SIG-M5 treated with dmso at 0.1 percent for 504 hours (cell line): Measurements from ENCODE around the gene PPARA.

Source experiments
- DNase-seq: peaks from one replicate; lab custom pipeline; 2025; ENCODE audit not compliant: unreplicated experiment; lab: John Stamatoyannopoulos, UW

PPARA gene

DNA sequence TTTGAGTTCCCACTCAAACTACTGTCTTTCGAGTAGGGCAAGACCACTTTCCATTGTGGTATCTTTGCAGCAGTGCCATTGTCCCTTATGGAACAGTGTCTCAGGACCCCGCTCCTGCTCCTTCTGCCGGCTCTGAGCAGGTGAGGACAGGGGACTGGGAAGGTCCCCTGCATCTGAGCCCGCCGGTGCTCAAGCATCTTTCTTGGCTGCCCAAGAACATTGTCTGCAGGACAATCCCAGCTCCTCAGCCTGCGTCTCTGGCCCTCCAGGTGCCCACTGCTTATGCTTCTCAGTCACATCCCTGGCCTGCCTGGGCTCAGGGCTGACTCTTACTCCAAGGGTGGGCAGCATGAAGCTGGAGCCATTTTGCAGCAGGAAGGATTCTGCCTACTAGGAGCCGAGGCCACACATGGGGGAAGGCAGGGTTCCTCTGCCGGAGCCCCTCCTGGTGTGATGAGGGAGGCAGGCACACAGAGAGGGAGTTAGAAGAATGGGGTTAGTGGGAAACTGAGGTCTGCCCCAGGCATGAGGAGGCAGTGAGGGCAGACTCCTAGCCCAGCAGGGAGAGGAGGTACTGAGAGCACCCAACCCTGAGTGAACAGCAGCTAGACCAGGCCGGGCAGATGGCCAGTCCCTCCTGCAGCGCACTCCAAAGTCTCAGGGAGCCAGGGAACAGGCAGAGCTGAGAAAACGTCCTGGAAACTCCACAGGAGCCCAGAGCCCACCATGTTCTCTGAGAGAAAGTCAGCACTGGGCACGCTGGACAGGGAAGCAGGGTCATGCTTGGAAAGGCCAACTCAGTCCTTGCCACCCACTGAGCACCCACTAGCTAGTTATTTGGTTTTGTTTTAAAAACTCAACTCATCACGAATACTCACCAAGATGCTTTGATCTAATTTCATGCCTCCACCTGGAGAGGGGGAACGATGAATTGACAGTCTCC, 7.5 kb upstream of the PPARA start:
- DNase-seq: no peak

DNA sequence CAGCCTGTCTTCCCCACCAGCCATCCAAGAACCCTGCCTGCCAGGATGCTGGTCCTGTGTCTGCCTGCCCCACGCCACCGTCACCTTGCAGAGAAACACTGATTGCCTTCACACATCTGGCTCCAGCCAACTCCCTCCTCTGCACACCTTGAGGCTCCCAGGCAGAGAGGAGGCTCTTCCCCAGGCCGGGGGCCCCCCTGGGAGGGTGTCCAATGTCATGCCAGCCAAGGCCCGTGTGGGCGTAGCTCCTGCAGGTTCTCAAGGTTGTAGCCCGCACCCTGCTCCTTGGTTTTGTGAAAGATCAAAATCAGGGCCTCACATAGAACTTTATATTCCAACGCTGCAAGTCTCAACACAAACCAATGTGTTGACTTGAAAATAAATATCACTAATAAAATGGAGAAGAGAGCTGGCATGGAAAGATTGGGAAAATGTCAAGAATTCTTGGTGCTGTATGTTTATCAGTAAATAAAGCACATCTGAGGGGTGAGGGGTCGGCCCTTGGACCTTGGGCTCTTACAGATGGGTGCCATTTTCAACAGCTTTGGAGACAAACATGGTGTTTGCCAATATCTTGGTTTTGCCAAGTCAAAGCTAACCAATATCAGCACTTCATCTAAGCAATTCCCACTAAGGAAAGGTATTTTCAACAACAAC, 6.7 kb upstream of the PPARA start:
- no peak for DNase-seq

DNA sequence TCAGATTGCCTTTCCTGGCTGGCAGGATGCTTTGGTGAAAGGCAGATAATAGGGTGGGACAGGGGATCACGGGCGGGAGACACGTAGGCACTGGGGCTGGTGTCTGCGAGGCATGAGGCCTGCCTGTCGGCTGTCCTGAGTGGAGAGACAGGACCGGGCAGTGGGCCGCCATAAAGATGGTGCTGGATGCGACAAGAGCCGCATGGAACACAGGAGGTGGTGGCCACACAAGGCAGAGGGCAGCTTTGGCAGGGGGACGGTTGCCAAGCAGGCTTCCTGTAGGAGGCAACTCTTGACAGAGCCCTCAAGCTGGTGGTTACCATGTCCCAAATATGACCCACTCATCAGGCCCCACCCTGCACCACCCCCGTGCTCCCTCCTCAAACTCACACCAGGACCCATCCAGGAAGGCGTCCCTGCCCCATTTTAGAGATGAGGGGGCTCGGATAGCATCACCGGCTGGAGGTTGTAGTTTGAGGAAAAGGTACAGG, 4.9 kb upstream of the PPARA start:
- DNase-seq: no peak

DNA sequence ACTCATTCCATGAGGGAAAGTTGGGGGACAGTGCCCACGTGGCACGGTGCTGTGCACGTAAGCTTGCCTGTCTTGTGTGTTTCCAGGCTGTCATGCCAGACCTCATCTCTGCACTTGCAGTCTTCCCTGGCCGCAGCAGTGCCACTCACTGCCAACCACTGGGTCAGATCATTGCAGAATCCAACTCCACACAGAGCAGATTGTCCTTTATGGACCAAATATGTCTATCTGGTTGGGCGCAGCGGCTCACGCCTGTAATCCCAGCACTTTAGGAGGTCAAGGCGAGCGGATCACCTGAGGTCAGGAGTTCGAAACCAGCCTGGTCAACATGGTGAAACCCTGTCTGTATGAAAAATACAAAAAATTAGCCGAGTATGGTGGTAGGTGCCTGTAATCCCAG, 4.4 kb upstream of the PPARA start:
- no peak for DNase-seq

DNA sequence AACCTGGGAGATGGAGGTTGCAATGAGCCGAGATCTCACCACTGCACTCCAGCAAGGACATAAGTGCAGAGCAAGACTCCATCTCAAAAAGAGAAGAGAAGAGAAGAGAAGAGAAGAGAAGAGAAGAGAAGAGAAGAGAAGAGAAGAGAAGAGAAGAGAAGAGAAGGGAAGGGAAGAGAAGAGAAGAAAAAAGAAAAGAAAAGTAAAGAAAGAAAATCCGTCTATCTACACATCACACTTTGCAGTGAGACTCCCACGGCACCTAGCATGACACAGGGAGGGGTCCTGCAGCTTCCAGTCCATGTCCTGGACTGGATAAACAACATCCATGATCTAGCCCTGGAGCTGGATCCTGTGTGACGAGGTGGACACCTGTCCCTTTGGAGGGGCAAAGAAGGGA, 4.0 kb upstream of the PPARA start:
- DNase-seq: no peak

DNA sequence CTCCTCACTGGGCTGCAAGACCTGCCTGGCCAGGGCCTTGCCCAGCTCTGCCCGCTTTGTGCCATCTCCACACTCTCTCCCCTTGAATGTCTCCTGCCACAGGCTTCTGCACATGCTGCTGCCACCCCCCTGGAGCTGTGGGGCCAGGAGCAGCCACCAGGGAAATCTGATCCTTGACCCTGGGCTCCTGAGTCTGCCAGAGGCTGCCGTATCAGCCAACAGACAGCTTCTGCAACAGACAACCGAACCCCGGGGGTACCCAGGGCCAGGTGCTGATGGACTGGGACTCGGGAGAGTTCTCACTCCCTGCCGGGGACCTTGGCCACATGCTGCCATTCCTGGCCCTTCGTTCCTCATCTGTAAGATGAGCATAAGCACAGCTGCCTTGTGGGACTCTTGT, 3.3 kb upstream of the PPARA start:
- DNase-seq: no peak

DNA sequence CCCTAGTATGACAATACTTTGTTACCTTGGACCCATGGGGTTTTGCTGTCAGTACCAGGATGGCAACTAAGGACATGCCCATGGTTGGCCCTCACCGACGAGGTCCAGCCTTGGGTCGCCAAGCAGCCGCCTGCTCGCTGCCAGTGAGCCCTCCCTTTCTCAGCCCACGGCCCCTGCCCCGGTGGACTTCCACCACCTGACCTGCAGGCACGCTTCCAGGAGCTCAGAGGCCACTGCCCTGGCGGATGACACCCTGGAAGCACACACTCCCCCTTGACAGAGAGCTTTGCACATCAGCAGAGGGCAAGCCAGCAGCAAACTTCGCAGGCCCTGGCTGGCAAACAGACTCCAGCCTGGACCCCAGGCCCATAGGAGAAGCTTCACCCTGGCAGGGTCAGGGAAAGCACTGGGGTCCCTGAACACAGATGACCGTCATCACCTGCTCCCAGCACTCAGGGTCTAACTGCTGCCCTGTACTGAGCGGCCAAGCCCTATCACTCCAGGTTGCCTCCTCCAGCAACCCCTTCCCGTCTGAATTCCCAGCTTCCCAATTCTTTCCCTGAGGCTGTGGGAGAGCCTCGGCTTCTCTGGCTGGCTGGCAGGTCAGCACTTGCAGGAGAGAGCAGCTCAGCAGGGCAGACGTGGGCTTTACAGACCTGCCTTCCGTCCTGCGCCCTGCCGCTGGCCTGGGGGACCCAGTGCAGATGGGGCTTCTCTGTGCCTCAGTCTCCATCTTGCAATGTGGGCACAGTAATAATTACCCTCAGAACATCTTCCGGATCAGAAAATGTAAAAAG, 2.7 kb upstream of the PPARA start:
- DNase-seq: no peak

DNA sequence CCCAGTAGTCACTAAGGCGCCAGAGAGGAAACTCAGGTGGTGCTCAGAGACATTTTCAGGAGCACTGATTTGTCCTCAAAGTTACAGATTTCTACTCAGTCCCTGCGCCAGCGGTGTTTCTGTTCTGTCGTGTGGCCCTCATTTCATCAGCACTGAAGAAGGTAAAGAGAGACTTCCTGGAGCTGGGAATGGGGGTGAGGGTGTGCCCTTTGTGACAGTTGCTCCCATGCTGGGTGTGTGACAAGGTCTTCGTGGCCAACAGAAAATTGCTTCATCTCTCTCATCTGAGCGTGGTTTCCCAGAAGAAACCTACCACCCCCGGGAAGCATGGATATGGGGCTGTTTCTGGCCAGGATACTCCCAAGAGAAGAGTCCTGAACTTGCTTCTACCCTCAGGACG, 2.0 kb upstream of the PPARA start:
- DNase-seq: no peak

DNA sequence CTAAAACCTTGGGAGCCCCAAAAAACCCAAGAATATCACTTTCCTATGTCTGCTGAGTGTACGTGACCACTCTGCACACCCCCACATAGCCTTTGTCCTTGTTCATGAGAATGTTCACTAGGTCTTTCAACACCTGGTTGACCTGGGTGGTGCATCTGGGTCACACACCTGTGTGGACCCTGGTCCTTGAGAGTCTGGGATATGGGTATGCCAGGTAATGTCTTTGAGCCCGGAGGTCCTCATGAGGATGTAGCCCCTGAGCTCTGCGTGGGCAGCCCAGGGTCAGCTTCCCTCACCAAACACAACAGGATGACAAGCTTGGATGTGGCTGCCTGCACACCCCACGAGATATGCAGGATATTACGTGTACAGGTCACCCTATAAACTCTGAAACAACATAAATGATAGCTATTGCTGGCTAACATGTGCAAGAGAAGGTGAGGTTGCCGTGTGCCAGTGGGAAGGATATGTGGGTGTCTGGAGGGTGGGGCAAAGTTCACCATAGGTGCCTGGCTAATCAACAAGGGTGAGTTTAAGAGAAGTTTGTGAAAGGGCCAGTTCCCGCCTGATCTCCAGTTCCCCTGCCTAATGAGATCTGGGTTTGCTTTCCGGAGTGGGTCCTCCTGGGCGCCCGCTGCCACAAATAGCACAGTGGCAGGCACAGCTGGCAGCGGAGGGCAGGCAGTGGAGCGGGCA, 1.4 kb upstream of the PPARA start:
- DNase-seq: no peak

DNA sequence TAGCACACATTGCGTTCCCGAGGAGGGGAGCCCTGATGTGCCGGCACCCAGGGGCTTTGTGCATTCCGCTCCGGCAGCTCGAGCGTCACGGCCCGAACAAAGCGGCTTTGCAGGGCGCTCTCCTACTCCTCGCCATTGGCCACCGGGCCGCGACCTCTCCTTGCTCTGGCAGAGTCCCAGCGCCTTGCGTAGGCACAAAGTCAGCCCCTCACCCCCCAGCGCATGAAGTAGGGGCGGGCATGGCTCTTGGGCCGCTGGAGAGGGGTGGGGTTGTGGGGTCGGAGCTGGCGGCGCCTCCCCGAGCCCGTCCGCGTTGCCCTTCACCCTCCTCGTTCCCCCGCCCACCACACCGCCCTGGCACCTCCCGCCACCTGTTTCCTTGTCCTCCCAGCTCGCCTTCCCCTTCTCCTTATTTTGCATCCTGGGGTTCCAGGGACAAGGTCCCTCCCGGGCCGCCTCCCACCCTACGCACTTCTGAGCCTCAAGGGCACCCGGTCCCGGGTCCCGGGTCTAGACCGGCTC, 753 bp upstream of the PPARA start:
- DNase-seq: no peak

DNA sequence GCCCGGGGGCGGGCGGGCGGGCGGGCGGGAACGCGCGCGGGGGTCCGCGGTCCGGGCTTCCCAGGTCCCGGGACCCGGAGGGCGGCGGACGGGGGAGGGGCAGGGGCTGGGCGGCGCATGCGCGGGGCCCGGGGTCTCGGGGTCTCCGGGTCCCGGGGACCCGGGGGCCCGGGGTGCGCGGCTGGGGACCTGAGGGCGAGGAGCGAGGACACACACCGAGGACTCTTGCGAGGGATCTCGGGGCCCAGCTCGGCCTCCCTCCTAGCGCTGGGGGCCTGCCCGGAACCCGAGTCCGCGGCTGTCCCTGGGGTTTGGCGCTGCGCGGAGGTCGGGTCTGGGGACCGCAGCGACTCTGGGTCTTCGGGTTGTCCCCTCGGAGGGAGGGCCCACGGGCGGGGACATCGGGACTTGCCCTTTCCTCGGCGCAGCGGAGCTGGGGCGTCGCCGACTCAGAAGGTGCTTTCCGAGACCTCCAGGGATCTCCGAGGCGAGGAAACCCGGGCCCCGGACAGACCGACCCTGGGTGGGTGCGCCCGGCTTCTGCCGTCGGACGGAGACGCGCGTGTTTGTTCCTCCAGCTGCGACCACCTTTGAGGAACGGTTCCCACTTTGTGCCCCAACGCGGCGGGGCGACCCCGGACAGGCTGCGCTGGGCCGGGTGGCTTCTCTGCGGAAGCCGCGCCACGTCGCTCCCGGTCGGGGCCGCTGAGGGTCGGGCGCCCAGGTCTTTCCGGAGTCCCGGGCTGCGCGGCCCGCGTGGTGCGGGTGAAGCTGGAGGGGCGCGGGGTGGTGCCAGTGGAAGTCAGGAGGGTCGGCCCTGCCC, 540 bp downstream of the PPARA start:
- peak; percentile 27 for DNase-seq

DNA sequence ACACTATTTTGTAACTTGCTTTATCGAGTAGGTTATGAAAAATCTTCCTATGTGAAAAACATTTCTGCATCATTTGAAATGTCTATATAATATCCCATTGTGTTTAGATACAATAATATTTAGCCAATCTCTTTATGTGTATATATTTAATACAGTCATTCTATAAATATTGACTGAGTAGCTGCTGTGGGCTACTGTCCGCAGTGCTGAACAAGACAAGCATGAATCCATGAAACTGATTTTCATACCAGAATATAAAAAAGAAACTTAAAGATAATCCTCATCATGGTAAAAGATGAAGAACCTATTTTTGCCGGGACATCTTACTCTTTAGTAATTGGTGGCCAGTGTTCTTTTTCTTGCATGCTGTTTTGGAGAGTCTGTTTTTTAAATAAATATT, 3.6 kb downstream of the PPARA start:
- no peak for DNase-seq

DNA sequence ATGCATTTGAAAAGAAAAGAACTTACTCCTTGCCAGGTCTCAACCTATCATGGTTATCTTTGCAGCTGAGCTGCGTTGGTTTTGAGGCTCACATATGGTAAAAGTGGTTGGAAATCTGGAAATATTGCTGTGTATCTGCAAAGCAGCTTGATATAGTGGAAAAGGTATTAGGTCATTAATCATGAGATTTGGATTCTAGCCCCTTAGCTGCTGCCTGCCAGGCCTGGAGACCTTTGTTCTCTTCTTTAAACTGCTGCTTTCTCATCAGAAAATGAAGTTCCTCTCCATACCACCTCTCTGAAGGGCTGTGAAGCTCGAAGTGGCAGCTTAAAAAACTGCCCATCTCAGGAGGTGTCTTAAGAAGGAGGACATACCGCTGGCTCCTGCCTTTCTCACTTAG, 5.7 kb downstream of the PPARA start:
- no peak for DNase-seq

DNA sequence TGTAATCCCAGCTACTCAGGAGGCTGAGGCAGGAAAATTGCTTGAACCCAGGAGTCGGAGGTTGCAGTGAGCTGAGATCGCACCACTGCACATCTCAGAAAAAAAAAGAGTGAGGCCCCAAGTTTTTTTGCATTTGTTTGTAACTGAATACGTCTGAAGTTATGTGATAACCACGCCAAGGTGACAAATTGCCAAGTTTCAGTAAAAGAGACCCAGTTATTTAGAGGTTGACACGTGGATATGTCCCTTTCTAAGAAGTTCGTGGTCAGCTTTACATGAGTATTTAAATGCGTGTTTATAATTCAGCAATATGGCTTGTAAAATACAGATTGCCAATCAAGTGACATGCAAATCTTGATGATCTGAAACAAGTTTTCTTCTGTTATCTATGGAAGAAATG, 8.0 kb downstream of the PPARA start:
- no peak for DNase-seq

DNA sequence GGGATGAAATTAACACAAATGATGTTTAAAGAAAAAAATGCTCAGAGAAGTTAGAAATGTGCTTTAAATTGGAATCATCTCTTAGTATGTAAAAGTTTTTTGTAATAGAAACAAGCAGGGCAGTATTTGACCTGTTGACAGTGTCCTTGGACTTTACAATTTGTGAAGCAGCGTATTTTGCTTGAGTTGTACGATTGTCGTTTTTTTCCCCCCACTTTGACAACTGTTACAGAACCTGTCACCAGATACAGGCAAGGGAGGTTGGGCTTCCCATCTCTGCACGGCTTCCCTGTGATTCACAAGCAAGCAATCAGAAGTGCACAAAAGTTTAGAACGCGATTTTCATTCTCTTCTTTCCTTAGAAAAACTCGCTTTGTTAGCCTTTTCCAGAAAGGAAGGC, 8.9 kb downstream of the PPARA start:
- DNase-seq: no peak

DNA sequence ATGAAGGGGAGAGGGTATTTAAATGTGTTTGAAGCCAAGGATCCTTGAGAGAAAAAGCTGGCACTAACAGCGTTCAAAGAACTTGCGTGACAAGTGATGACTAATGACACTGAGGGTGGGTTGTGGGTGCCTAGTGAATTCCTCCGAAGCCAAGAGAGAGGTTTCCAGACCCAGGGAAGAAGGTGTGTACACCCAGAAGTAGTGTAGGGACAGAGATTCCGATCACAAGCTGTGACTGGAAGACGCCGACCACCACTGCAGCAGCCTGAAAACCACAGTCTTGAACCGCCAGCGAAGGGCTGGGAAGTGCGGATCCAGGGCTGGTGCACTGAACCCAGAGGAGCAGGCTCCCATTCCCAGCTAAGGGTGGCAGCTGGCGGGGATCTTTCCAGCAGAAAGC, 9.5 kb downstream of the PPARA start:
- DNase-seq: no peak

DNA sequence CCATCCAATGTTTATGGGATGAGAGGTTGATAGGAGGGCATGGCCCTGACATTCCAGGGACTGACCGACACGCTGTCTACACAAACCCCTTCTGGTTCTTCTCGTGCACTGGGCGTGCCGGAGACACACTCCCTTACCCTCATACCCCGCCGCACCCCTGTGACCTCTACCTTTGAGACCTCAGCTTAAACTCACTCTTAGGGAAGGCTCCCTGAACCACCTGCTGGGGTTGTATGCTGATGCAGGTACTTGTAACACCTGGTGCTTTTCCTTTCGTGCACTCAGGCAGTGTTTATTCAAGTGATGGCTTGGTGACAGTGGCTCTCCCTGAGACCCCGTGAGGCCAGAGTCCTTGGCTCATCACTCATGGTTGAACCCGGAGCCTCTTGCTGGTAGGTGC, 12.0 kb downstream of the PPARA start:
- DNase-seq: no peak

DNA sequence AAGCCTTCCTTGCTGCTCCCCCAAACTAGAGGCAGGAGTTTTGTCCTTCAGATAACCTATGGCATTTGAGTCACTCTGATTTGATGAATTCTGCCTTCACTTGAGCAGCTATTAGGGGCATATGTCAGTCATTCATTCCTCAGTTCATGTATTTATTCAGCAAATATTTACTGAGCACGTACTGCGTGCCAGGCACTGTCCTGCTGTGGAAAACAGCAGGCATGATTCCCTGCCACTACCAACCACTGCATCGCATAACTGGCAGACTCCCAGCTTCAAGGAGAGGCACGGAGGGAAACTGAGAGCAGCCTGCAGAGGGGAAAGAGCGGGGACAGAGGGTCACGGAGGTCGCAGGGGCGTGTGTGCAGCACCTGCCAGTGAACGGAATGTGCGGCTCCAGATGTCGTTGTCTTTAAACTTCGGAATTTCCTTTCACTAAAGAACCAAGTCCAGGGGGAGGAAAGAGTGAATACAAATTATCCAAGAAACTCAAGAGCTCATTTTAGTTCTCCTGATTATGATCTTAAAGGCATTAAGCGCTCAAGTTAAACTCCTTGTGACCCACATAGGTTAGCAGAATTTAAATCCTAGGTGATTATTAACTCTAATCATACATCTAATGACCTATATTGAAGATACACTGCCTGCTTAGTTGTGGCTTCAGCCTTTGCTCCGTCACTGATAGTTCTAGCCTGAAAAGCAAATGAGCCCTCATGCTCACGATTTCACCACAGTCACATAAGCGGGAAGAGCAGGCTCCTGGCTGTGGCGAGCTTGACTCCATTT, 12.6 kb downstream of the PPARA start:
- no peak for DNase-seq

DNA sequence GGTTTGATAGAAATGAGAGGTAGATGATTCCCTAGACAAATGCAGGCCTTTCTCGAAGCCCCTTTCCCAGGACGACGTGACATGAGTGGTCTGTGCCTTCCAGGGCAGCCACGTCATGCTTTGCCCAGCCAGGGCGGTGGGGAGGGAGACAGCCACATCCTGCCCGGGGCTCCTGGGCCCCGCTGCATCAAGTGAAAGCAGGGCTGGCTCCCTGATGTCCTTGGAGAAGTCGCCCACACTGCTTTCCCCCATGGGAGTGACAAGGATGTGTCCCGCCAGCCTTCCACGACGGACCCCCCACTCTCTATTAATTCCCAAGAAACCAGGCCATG, 13.2 kb downstream of the PPARA start:
- DNase-seq: no peak
